Activated B cell treated with CpG ODN at 0.5 μM for 24 hours (primary cell): ENCODE measurements around the gene USP12. TPM values are rescaled to one million over a fixed set of nuclear protein-coding genes. Genes with fewer than 3 reads are reported as not detected.

ENCODE experiments used
- ATAC-seq: fragments of 200-7000 bp; cut with Tn5 transposase; one replicate; pipeline ENCODE4 v1.10.0; 2021; ENCODE audit warnings: low read depth, mild to moderate bottlenecking, moderate library complexity
- CTCF ChIA-PET: fragments of 350-600 bp; sonication (Branson Sonifier 250); formaldehyde crosslinking; loops from one replicate; lab custom pipeline; 2021; ENCODE audit warnings: antibody characterized with exemption; lab: Charles Lee
- POLR2A ChIA-PET: fragments of 350-600 bp; sonication (Branson Sonifier 250); formaldehyde crosslinking; loops from one replicate; lab custom pipeline; 2021; ENCODE audit warnings: antibody characterized with exemption; lab: Charles Lee
- DNase-seq: peaks from one replicate; pipeline ENCODE4 v3.0.0; 2022
- H3K27ac Mint-ChIP-seq: one replicate; pipeline ENCODE4 v1.8.0; 2020; ENCODE audit warnings: mixed read lengths
- H3K27me3 Mint-ChIP-seq: one replicate; pipeline ENCODE4 v1.8.0; 2021; ENCODE audit warnings: mixed read lengths
- H3K36me3 Mint-ChIP-seq: one replicate; pipeline ENCODE4 v1.8.0; 2021; ENCODE audit warnings: low read depth, mixed read lengths
- H3K4me1 Mint-ChIP-seq: one replicate; pipeline ENCODE4 v1.8.0; 2021; ENCODE audit warnings: mixed read lengths
- H3K4me3 Mint-ChIP-seq: one replicate; pipeline ENCODE4 v1.8.0; 2020; ENCODE audit warnings: mild to moderate bottlenecking, mixed read lengths
- H3K9me3 Mint-ChIP-seq: one replicate; pipeline ENCODE4 v1.8.0; 2020; ENCODE audit warnings: mixed read lengths
- intact Hi-C: fragments of 100-400 bp; cut with micrococcal nuclease; formaldehyde crosslinking; loops from one replicate; pipeline ENCODE4 v1.15.1; 2024
- total RNA-seq: library from RNA; stranded (reverse); gene quantifications from 2 replicates; pipeline ENCODE4 v1.2.3, GENCODE V29; 2022
- TF ChIP-seq, protein P1 (sequence below): fragments of 200-600 bp; IDR thresholded peaks from one replicate; pipeline ENCODE4 v1.8.0; 2022; ENCODE audit warnings: antibody characterized with exemption, mild to moderate bottlenecking

USP12 gene
- total RNA-seq, 1 donor from 2014 or later, result 58.8 TPM

DNA sequence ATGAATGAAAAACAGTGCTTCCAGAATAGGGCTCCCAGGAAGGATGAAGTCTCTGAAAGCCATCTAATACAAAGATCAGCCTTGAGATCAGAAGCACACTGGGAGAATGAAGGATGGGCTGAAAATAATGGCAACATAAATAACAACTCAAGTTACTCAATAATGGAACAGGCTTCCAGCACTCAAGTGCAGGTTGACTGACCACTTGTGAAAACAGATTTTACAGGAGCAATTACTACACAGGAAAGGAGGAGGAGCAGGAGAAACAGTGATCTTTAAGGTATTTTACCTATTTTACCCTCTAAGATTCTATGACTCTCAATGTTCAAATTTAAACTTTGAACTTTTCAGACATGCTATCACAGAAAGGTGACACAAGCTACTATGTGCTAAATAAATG lies 106.0 kb downstream of the USP12 start:
- Mint-ChIP-seq H3K36me3 (peaks cover 48% of the 10 kb centered on the region), H3K27me3 (no peaks in the 10 kb centered on the region), H3K9me3 (peaks cover 3% of the 10 kb centered on the region), H3K27ac (no peak overlapping the region), H3K4me1 (no peaks in the 10 kb centered on the region), H3K4me3 (no peak overlapping the region)
- TF ChIP-seq, protein P1, sequence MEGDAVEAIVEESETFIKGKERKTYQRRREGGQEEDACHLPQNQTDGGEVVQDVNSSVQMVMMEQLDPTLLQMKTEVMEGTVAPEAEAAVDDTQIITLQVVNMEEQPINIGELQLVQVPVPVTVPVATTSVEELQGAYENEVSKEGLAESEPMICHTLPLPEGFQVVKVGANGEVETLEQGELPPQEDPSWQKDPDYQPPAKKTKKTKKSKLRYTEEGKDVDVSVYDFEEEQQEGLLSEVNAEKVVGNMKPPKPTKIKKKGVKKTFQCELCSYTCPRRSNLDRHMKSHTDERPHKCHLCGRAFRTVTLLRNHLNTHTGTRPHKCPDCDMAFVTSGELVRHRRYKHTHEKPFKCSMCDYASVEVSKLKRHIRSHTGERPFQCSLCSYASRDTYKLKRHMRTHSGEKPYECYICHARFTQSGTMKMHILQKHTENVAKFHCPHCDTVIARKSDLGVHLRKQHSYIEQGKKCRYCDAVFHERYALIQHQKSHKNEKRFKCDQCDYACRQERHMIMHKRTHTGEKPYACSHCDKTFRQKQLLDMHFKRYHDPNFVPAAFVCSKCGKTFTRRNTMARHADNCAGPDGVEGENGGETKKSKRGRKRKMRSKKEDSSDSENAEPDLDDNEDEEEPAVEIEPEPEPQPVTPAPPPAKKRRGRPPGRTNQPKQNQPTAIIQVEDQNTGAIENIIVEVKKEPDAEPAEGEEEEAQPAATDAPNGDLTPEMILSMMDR, result no peak
- ATAC-seq, result no peak
- ChIA-PET POLR2A (no interaction called here), CTCF (no interaction called here)
- no peak for DNase-seq
- intact Hi-C loops, result no loop called here

DNA sequence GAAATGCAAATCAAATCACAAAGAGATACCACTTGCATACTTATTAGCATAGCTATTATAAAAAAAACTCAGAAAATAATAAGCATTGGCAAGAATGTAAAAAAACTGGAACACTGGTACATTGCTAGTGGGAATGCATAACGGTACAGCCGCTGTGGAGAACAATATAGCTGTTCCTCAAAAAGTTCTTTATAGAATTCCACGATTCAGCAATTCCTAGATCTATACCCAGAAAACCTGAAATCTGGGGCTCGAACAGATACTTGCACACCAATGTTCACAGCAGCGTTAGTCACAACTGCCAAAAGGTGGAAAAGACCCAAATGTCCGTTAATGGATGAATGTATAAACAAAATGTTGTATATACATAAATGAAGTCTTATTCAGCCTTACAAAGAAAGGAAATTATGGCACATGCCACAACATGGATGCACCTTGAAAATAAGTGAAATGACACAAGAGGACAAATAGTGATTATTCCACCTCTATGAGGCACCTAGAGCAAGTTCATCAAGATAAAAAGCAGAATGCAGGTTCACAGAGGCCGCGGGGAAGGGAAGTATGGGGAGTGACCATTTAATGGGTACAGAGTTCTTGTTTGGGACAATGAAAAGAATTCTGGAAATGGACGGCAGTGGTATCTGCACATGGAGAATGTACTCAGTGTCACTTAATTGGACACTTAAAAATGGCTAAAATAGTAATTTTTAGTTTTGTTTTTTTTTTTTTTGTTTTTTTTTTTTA lies 107.2 kb downstream of the USP12 start:
- Mint-ChIP-seq H3K4me3 (no peak overlapping the region), H3K4me1 (no peaks in the 10 kb centered on the region), H3K27me3 (no peaks in the 10 kb centered on the region), H3K27ac (no peak overlapping the region), H3K9me3 (peaks cover 3% of the 10 kb centered on the region), H3K36me3 (peaks cover 41% of the 10 kb centered on the region)
- intact Hi-C loops, result no loop called here
- POLR2A ChIA-PET, result interaction anchor here (0.7 kb wide), 1 partner anchor 215 kb away, joined by 3 read pairs; no protein-coding TSS in a partner anchor
- CTCF ChIA-PET, result interaction anchor here (1.1 kb wide), 1 partner anchor 143 kb away, joined by 6 read pairs; no protein-coding TSS in a partner anchor
- DNase-seq (no peak), ATAC-seq (no peak)
- TF ChIP-seq, protein P1, result no peak

DNA sequence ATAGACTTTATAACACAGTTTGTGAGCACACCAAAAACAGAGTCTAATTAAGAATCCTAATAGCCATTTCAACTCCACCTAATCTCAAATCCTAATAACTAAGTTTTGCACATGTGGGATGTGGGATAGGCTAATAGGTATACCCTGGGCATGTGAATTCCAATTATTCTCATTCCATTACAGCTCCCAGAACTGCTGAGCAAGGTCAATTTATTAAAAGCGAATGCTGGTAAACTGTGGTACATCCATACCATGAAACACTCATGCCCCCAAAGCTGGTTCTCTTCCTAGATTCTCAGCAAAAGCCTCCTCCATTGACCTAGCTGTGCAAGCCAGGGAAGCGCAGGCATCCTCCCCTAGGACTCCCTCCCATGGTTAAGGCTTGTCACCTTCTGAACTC lies 113.8 kb downstream of the USP12 start:
- DNase-seq (no peak), ATAC-seq (no peak)
- no peak overlapping the region for H3K27ac Mint-ChIP-seq
- H3K27me3 Mint-ChIP-seq, result no peaks in the 10 kb centered on the region
- H3K36me3 Mint-ChIP-seq, result peaks cover 10% of the 10 kb centered on the region
- ChIA-PET POLR2A (no interaction called here), CTCF (no interaction called here)
- TF ChIP-seq, protein P1, result no peak
- H3K4me3 Mint-ChIP-seq, result no peak overlapping the region
- intact Hi-C loops, result no loop called here
- H3K9me3 Mint-ChIP-seq, result no peaks in the 10 kb centered on the region
- H3K4me1 Mint-ChIP-seq, result peaks cover 5% of the 10 kb centered on the region

DNA sequence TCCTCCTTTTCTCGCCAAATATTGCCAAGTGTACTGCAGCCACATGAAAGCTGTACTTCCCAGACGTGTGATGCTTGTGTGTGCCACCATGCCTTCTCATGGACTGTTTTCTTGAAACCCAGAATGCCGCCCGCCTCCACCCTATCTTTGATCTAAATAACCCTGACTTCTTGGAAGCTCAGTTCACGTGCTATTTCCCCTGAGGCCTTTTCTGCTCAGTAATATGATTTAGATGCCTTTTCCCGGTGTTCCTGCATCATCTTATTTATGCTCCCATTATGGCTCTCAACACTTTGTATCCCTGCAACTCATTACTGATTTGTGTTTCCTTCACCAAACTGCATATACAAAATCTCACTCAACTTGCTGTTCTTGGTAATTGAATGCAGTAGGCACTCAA lies 116.1 kb downstream of the USP12 start:
- Mint-ChIP-seq H3K27me3 (no peaks in the 10 kb centered on the region), H3K27ac (no peak overlapping the region), H3K4me3 (no peak overlapping the region), H3K4me1 (peaks cover 5% of the 10 kb centered on the region), H3K9me3 (peaks cover 2% of the 10 kb centered on the region), H3K36me3 (peaks cover 6% of the 10 kb centered on the region)
- POLR2A ChIA-PET, result no interaction called here
- ATAC-seq (no peak), DNase-seq (no peak)
- TF ChIP-seq, protein P1, result no peak
- CTCF ChIA-PET, result no interaction called here
- intact Hi-C loops, result no loop called here

DNA sequence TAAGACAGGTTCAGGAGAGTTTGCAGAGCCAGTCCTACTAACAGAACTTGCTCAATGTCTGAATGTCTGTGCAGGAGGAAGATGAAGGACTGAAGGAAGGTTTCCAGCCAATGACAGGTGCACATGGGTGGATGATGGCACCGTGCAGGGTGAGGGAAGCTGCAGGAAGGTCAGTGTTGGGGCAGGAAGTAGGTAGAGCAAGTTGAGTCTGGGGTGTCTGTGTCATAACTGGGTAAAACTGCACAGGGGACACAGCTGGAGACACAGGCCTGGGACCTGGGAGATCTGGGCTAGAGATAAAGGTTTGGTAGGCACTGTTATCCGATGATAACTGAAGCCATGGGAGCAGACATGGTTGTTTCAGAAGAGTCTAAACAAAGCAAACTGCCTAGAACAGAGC lies 116.9 kb downstream of the USP12 start:
- H3K36me3 Mint-ChIP-seq, result peaks cover 2% of the 10 kb centered on the region
- TF ChIP-seq, protein P1, result no peak
- intact Hi-C loops, result no loop called here
- H3K27me3 Mint-ChIP-seq, result no peaks in the 10 kb centered on the region
- H3K27ac Mint-ChIP-seq, result no peak overlapping the region
- H3K9me3 Mint-ChIP-seq, result peaks cover 2% of the 10 kb centered on the region
- ChIA-PET POLR2A (no interaction called here), CTCF (interaction anchor here (0.5 to 0.6 kb wide), 2 partner anchors 23 to 146 kb away, joined by 3 read pairs; no protein-coding TSS in a partner anchor)
- H3K4me3 Mint-ChIP-seq, result no peak overlapping the region
- no peak for DNase-seq
- peaks cover 5% of the 10 kb centered on the region for H3K4me1 Mint-ChIP-seq
- ATAC-seq, result no peak
